ENCODE results near the gene MMP15. TPM values are rescaled to one million over a fixed set of nuclear protein-coding genes. Genes with fewer than 3 reads are reported as not detected.

The MMP15 gene
- total RNA-seq, 4 donors from 2014 or later, result 13.2 to 142 (median 134) TPM

GRCh38 chr16:58019866-58020538 is 5.6 kb upstream of the MMP15 start:
- H3K4me1 ChIP-seq, result peaks cover 0 to 32% (median 2%) of the 10 kb centered on the region in 4 donors
- no peak overlapping the region for H3K4me3 ChIP-seq
- TF ChIP-seq POLR2A (IDR thresholded peaks at IDR 0.05) (no peak), CTCF (IDR thresholded peaks at IDR 0.05) (no peak)
- no peaks in the 10 kb centered on the region for H3K9me3 ChIP-seq
- no peaks in the 10 kb centered on the region for H3K27me3 ChIP-seq
- peak in 1 of 3 donors; percentile 30 for DNase-seq
- no peak overlapping the region for H3K27ac ChIP-seq
- peaks cover 0 to 13% (median 0%) of the 10 kb centered on the region in 3 donors for H3K36me3 ChIP-seq

GRCh38 chr16:58020628-58021521 is 4.7 kb upstream of the MMP15 start:
- TF ChIP-seq POLR2A (IDR thresholded peaks at IDR 0.05), result no peak
- peak; percentile 50 to 83 (median 78) for TF ChIP-seq CTCF (IDR thresholded peaks at IDR 0.05)
- Histone ChIP-seq H3K27ac (no peak overlapping the region), H3K27me3 (no peaks in the 10 kb centered on the region), H3K4me3 (no peak overlapping the region), H3K9me3 (no peaks in the 10 kb centered on the region), H3K36me3 (peaks cover 0 to 13% (median 0%) of the 10 kb centered on the region in 3 donors), H3K4me1 (peaks cover 0 to 35% (median 2%) of the 10 kb centered on the region in 4 donors)
- peak; percentile 56 to 85 (median 74) for DNase-seq

- TF ChIP-seq POLR2A (IDR thresholded peaks at IDR 0.05), result no peak
- TF ChIP-seq CTCF (IDR thresholded peaks at IDR 0.05), result no peak
- Histone ChIP-seq H3K27me3 (no peaks in the 10 kb centered on the region), H3K36me3 (peaks cover 0 to 13% (median 0%) of the 10 kb centered on the region in 3 donors), H3K9me3 (no peaks in the 10 kb centered on the region), H3K27ac (peak overlapping the region in 2 of 4 donors; percentile 45 to 63), H3K4me1 (peaks cover 0 to 41% (median 8%) of the 10 kb centered on the region in 4 donors), H3K4me3 (no peak overlapping the region)
- no peak for DNase-seq
Measured at GRCh38 chr16:58021661-58022551, 3.6 kb upstream of the MMP15 start.

- Histone ChIP-seq H3K27me3 (no peaks in the 10 kb centered on the region), H3K4me1 (peaks cover 0 to 50% (median 10%) of the 10 kb centered on the region in 4 donors), H3K36me3 (peaks cover 0 to 9% (median 0%) of the 10 kb centered on the region in 3 donors), H3K4me3 (no peak overlapping the region), H3K27ac (peak overlapping the region in 2 of 4 donors; percentile 45 to 63), H3K9me3 (no peaks in the 10 kb centered on the region)
- TF ChIP-seq POLR2A (IDR thresholded peaks at IDR 0.05) (no peak), CTCF (IDR thresholded peaks at IDR 0.05) (no peak)
- DNase-seq, result peak in 1 of 3 donors; percentile 65
Measured at GRCh38 chr16:58022601-58023371, 2.8 kb upstream of the MMP15 start.

Measured in Peyer's patch (tissue), 4 donors.